Mesodermal cell (in vitro differentiated cells): ENCODE data around the gene NR4A1.
"Not testable (repeated sequence)": the region's sequence is repeated elsewhere in the genome, so short reads cannot be mapped to it uniquely, and the experiment has no call there.

Experiments used
- H3K27ac ChIP-seq: 2 replicates; pipeline ENCODE4 v1.7.0; 2013; ENCODE audit warnings: mild to moderate bottlenecking, low read depth, low read length, moderate library complexity; ENCODE audit not compliant: severe bottlenecking
- H3K36me3 ChIP-seq: 2 replicates; pipeline ENCODE4 v1.7.1; 2013; ENCODE audit warnings: mild to moderate bottlenecking, low read length, moderate library complexity; ENCODE audit not compliant: control insufficient read depth, insufficient read depth
- H3K4me1 ChIP-seq: one replicate; pipeline ENCODE4 v1.7.1; 2013; ENCODE audit warnings: mild to moderate bottlenecking, low read length; ENCODE audit not compliant: insufficient read depth, control insufficient read depth, poor library complexity, severe bottlenecking
- H3K4me3 ChIP-seq: 2 replicates; pipeline ENCODE4 v1.7.0; 2013; ENCODE audit warnings: low read length, control low read depth, mild to moderate bottlenecking; ENCODE audit not compliant: insufficient read depth, poor library complexity, severe bottlenecking; ENCODE audit errors: extremely low read depth
- H3K9me3 ChIP-seq: 2 replicates; pipeline ENCODE4 v1.7.1; 2013; ENCODE audit warnings: mild to moderate bottlenecking, low read length, moderate library complexity; ENCODE audit not compliant: control insufficient read depth
- WGBS, 2 experiments: methylation state at CpG; one replicate each; pipeline ENCODE4 v1.1.5; 2013; ENCODE audit warnings: missing lambda C conversion rate in 2 of 2; ENCODE audit not compliant: insufficient coverage in 2 of 2; 5-methylcytosine and 5-hydroxymethylcytosine counted together

Gene NR4A1

DNA sequence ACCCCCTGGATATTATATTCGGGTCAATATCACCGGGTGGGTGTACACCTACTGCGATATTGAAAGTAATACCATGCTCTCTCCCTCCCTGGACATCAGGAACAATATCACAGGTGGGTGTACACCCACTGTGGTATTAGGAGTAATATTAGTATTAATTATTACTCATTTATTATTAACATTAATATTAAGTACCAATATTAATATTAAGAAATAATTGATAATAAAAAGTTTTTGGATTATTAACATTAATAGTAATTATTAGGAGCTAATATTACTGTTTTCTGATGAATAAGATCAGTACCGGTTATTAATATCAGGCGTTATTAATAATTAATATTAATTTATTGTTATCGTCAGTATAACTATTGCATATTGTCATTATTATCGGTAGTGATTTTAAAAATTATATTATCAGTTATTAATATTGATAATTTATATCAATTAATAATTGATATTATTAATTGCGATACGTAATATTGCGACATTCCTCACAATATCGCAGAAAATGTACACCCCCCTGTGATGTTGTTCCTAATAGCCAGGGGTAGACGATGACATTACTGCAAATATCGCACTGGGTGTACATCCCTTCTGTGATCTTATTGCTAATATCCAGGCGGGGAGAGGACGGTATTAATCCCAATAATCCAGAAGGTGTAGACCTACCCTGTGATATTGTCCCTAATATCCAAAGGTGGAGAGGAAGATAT is 45.2 kb downstream of the NR4A1 start:
- no peak overlapping the region for H3K4me3 ChIP-seq
- 91 to 100% methylated on average over 1 to 6 of the region's 15 CpGs for WGBS, 2 experiments
- no peaks in the 10 kb centered on the region for H3K4me1 ChIP-seq
- H3K36me3 ChIP-seq = no peaks in the 10 kb centered on the region
- no peaks in the 10 kb centered on the region for H3K9me3 ChIP-seq
- H3K27ac ChIP-seq = no peak overlapping the region

GRCh38 chr12:52097045-52097666 is 45.9 kb downstream of the NR4A1 start:
- no peaks in the 10 kb centered on the region for H3K9me3 ChIP-seq
- H3K36me3 ChIP-seq = no peaks in the 10 kb centered on the region
- H3K4me1 ChIP-seq = no peaks in the 10 kb centered on the region
- no peak overlapping the region for H3K27ac ChIP-seq
- WGBS, 2 experiments = 76 to 92% methylated on average over 6 to 11 of the region's 21 CpGs
- no peak overlapping the region for H3K4me3 ChIP-seq

GRCh38 chr12:52104431-52105089 is 53.3 kb downstream of the NR4A1 start:
- 49 to 79% methylated on average over 3 to 4 of the region's 10 CpGs for WGBS, 2 experiments
- not testable (repeated sequence) for H3K4me3 ChIP-seq, H3K9me3 ChIP-seq, H3K36me3 ChIP-seq, H3K27ac ChIP-seq, H3K4me1 ChIP-seq
